HG03095 (cell line): ENCODE results near the gene RASA1.

Source experiments
- ATAC-seq: cut with Tn5 transposase; IDR thresholded peaks from one replicate; pipeline ENCODE4 v1.9.1; 2021; ENCODE audit warnings: moderate library complexity; ENCODE audit not compliant: unreplicated experiment

The RASA1 gene

DNA sequence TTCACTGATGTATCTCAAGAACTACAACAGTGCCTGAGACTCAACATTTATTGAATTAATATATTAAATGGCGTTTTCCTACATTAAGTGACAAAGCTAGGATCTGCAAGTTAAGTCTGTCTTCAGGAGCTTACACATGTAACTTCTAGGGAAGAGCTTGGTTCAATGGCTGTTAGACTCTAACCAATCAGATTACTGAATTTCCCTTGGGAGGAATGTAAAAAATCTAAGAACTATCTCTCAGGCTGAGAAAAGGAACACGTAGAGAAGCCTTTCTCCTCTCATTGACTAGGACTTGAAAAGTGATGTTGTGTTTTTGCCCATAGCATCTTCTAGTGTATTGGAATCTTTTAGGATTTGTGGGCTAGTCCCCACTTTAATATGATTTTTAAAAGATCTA is 91.4 kb downstream of the RASA1 start:
- no peak for ATAC-seq

GRCh38 chr5:87360132-87360531 is 92.4 kb downstream of the RASA1 start:
- ATAC-seq: no peak

DNA sequence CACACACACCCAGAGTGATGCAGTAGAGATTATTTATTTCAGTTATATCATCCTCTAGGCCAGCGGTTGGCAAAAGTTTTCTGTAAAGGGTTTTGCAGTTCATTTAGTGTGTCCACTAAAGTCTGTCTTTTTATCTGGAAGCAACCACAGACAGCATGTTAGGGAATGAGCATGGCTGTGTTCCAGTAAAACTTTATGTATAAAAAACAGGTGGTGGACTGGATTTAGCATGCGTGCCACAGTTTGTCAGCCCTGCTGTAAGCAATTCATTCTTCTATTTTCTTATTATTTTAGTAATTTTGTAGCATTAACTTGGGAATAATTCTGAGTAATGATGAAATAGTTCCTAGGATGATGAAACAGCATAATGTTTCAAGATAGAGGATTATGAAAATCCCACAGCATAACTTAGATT is 93.4 kb downstream of the RASA1 start:
- ATAC-seq: no peak

GRCh38 chr5:87361536-87362213 is 94.0 kb downstream of the RASA1 start:
- ATAC-seq: no peak

DNA sequence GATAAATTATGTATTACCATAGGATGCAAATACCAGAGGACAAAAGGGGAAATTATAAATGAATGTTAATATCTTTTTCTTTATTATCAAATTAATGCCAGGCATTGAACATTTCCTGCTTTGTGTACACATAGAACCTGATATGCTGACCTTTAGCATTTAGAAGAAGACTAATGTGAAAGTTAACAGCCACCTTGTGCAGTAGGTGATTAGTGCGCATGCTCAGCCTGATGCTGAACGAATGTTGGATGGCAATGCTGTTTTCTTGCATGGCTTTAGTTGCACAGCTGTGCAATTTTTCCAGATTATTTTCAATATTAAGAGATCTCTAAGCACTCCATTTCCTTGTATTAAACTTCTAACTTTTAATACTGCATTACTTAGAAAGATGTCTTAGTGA is 99.6 kb downstream of the RASA1 start:
- ATAC-seq: no peak

DNA sequence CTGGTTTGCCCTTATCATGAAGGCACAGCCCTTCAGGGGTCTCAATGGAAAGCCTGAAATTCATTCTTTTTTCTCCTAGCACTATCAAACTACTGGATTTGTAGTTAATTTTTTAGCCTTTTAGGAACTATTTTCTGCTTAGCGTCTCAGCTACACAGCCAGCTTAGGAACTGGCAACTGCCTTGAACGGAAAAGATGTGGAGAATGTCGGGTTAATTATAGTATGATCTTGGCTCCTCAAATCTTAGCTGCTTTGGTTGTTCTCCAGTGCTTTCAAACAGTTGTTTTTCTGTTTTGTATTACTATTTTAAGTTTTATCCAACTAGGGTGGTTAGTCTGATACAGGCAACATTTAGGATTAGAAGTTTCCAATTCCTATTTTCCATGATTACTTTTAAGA is 100.9 kb downstream of the RASA1 start:
- no peak for ATAC-seq

GRCh38 chr5:87369431-87369830 is 101.7 kb downstream of the RASA1 start:
- ATAC-seq: no peak

GRCh38 chr5:87372705-87373104 is 105.0 kb downstream of the RASA1 start:
- ATAC-seq: no peak

DNA sequence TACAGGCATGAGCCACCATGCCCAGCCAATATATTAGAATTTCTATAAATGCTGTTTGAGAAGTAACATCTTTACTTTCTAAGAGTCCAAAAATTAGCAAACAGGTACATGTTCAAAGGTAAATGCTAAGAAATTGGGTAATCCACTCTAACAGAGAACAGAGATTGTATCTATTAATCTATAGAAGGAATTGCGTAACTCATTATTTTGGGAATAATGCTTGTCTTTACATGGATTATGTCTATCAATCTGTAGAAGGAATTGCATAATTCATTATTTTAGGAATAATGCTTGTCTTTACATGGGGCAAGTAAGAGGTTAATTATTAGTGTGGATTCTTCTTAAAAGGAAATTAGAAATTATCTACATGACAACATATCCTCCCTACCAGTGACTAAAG is 114.5 kb downstream of the RASA1 start:
- no peak for ATAC-seq

DNA sequence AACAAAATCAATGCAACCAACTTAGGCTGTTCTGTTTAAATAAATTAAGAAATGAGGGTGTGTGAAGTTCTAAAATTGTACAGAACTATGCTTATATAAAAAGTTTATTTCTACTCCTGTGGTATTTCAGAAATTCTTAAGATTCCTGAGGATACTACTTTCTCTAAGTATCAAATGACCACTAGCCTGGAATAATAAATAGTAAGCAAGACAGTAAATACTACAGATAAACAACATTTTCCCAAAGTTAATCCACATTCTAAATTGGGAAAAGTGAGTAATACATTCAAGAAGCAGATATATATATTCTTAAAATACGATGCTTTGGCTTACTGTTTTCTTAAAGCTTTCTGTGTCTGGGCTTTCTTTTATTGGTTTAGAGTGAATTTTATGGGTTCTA is 115.5 kb downstream of the RASA1 start:
- ATAC-seq: no peak

- no peak for ATAC-seq
Measured at GRCh38 chr5:87385802-87386201, 118.1 kb downstream of the RASA1 start.

- no peak for ATAC-seq
Measured at GRCh38 chr5:87388129-87388528, 120.4 kb downstream of the RASA1 start.

GRCh38 chr5:87389296-87390034 is 121.8 kb downstream of the RASA1 start:
- no peak for ATAC-seq

- no peak for ATAC-seq
Measured at GRCh38 chr5:87390075-87390474, 122.4 kb downstream of the RASA1 start.

GRCh38 chr5:87390576-87391199 is 123.0 kb downstream of the RASA1 start:
- no peak for ATAC-seq

- ATAC-seq: no peak
Measured at GRCh38 chr5:87392170-87392569, 124.5 kb downstream of the RASA1 start.

GRCh38 chr5:87392801-87393200 is 125.1 kb downstream of the RASA1 start:
- no peak for ATAC-seq

DNA sequence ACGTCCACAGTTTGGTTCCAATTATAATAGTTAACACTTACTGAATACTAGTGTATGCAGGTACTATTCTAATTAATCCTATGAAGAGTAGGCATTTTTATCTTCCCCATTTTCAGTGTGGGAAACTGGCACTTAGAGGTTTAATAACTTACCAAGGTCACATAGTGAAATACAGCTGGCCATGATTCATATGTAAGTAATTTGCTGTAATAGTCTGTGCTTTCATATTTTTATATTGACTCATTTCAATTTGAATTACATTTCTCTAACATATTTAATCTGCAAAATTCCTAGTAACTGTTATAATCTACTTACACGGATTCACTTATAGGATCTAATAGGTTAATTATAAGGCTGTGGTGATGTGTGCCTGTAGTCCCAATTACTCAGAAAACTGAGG is 125.6 kb downstream of the RASA1 start:
- ATAC-seq: no peak

GRCh38 chr5:87394411-87395165 is 126.9 kb downstream of the RASA1 start:
- no peak for ATAC-seq

GRCh38 chr5:87398981-87399614 is 131.4 kb downstream of the RASA1 start:
- no peak for ATAC-seq

DNA sequence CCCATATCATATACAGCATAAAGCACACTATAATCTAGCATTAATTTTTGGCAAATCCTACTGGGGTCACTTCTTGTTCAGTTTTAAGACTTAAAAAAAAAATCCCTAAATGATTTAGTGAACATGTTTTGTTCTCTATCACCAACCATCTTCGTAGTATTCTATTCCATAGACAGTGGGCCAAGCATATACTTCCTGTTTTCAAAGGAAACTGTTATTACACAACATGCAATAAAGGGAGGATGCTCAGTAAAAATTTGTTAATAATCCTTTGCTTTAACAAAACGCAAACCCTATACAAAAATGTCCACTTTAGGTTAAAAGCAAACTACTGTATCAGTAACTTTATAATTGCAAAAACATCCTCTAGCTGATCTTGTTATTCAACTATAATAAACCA is 132.0 kb downstream of the RASA1 start:
- ATAC-seq: no peak
